Suprapubic skin (tissue), 4 donors: ENCODE measurements around the gene UBAC1. TPM values are rescaled to one million over a fixed set of nuclear protein-coding genes. Genes with fewer than 3 reads are reported as not detected.
A peak's percentile ranks its signal among the peaks of the same experiment; 100 is the strongest.

Experiments
- DNase-seq, 2 donors: peaks; one replicate each; pipeline ENCODE4 v3.0.0-alpha.2; 2019; ENCODE audit warnings: low spot score in 2 of 2
- H3K27ac ChIP-seq: fragments of 200-600 bp; sonication (generic); one replicate; pipeline ENCODE4 v1.5.1; 2019
- H3K27me3 ChIP-seq: fragments of 200-600 bp; sonication (generic); one replicate; pipeline ENCODE4 v1.5.1; 2019
- H3K36me3 ChIP-seq: fragments of 200-600 bp; sonication (generic); one replicate; pipeline ENCODE4 v1.5.1; 2019
- H3K4me1 ChIP-seq: fragments of 200-600 bp; sonication (generic); one replicate; pipeline ENCODE4 v1.5.1; 2019
- H3K4me3 ChIP-seq: fragments of 200-600 bp; sonication (generic); one replicate; pipeline ENCODE4 v1.5.1; 2019; ENCODE audit warnings: mild to moderate bottlenecking
- H3K9me3 ChIP-seq: fragments of 200-600 bp; sonication (generic); one replicate; pipeline ENCODE4 v1.5.1; 2019
- EP300 ChIP-seq: sonication (generic); formaldehyde crosslinking; IDR thresholded peaks from one replicate; pipeline ENCODE4 v1.6.1; 2017; ENCODE audit warnings: antibody characterized with exemption
- POLR2A ChIP-seq, 2 donors: fragments of 450-650 bp; IDR thresholded peaks; one replicate each; pipeline ENCODE4 v1.6.1; 2017; ENCODE audit warnings: antibody characterized with exemption in 2 of 2, mild to moderate bottlenecking in 2 of 2, moderate library complexity in 2 of 2
- POLR2AphosphoS5 ChIP-seq, 3 donors: sonication (generic); formaldehyde crosslinking; IDR thresholded peaks; one replicate each; pipeline ENCODE4 v1.6.1; 2017; ENCODE audit warnings: antibody characterized with exemption in 3 of 3
- WGBS: methylation state at CpG from one replicate; pipeline ENCODE4 v1.1.5; 2018; 5-methylcytosine and 5-hydroxymethylcytosine counted together
- total RNA-seq, 4 donors: library from RNA; depleted of rRNA; stranded (reverse); fragments of >200 nt; gene quantifications; one replicate each; pipeline ENCODE4 v1.1.0, GENCODE V29; 2016
- TF ChIP-seq, protein P1 (sequence below), 2 donors: fragments of 200-600 bp in 1 of 2; fragments of 450-650 bp in 1 of 2; sonication (generic) in 1 of 2; IDR thresholded peaks; one replicate each; pipeline ENCODE4 v1.5.1; 2016 to 2019; ENCODE audit warnings: antibody characterized with exemption in 2 of 2, mild to moderate bottlenecking in 1 of 2, moderate library complexity in 1 of 2

UBAC1 gene
- total RNA-seq, 4 donors from 2014 or later, result 68.2 to 94.5 (median 83.8) TPM

DNA sequence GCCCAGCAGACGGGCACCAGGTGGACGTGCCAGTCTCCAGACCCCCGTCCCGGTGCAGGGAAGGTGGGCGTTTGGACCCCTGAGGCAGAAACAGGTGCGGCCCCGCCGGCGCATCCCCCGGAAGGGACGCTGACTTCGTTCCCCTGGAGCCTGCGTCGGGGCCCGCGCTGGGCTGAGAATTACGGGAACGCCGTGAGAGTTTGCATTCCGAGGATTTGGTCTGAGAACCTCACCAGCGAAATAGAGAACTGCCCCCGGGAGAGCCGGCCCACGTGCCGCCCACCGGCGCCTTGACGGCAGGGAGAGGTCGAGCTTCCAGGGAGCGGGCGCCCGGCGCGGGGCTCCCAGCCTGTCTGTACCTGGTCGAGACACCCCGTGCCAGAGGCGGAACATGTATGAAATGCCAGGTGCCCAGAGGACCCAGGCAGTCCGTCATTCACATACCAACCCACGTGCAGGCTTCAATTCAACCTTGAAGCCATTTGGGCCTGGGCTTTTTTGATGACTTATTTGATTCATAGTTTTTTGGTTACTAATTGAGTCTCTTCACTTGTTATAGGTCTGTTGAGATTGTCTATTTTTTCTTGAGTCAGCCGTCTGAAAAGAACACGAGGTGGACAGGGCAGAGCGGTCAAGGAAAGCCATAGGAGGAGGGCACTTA, 53.0 kb downstream of the UBAC1 start:
- TF ChIP-seq EP300 (no peak), POLR2AphosphoS5 (IDR thresholded peaks at IDR 0.05) (no peak), POLR2A (IDR thresholded peaks at IDR 0.05) (no peak)
- TF ChIP-seq, protein P1, sequence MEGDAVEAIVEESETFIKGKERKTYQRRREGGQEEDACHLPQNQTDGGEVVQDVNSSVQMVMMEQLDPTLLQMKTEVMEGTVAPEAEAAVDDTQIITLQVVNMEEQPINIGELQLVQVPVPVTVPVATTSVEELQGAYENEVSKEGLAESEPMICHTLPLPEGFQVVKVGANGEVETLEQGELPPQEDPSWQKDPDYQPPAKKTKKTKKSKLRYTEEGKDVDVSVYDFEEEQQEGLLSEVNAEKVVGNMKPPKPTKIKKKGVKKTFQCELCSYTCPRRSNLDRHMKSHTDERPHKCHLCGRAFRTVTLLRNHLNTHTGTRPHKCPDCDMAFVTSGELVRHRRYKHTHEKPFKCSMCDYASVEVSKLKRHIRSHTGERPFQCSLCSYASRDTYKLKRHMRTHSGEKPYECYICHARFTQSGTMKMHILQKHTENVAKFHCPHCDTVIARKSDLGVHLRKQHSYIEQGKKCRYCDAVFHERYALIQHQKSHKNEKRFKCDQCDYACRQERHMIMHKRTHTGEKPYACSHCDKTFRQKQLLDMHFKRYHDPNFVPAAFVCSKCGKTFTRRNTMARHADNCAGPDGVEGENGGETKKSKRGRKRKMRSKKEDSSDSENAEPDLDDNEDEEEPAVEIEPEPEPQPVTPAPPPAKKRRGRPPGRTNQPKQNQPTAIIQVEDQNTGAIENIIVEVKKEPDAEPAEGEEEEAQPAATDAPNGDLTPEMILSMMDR (IDR thresholded peaks at IDR 0.05), result no peak
- 18% methylated on average over 19 of the region's 42 CpGs for WGBS
- no peaks in the 10 kb centered on the region for H3K9me3 ChIP-seq
- DNase-seq, result peak in 1 of 2 donors; percentile 78
- H3K36me3 ChIP-seq, result peaks cover 24% of the 10 kb centered on the region
- peak overlapping the region; percentile 67 for H3K27ac ChIP-seq
- H3K4me1 ChIP-seq, result peaks cover 51% of the 10 kb centered on the region
- H3K4me3 ChIP-seq, result peak overlapping the region; percentile 81
- no peaks in the 10 kb centered on the region for H3K27me3 ChIP-seq

DNA sequence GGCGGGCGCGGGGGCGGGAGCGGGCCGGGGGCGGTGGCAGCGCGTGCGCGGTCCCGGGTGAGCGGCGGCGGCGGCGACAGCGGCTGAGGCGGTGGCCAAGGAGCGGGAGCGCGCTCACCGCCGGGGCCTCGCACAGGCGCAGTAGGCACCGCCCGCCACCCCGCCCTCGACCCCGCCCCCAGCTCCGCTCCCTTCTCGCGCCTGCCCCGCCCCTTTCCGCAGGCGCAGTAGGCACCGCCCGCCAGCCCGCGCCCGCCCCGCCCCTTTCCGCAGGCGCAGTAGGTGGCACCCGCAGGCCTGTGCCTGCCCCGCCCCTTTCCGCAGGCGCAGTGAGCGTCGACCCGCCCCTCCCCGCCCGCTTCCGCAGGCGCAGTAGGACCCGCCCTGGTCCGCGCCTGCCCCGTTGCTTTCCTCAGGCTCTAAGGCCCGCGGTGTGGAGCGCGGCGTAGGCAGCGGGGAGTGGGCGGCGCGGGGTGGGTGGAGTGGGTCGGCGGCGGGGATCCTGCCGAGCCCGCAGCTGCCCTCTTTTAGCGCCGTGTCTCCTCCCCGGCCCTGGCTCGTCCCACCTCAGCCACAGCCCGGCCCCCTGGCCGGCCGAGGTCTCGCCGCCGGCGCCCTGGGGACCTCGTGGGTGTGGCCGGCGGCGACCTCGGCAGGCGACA, 53.6 kb downstream of the UBAC1 start, which contains the start of gene CAMSAP1:
Gene CAMSAP1, minus strand, starts transcription at position 116 of the 662 bp plus-strand sequence. CDS start 387 bp downstream, outside the sequence.
- no peaks in the 10 kb centered on the region for H3K27me3 ChIP-seq
- H3K4me3 ChIP-seq, result peak within 1 kb of the TSS; percentile 81
- peaks cover 58% of the 10 kb centered on the region for H3K4me1 ChIP-seq
- peak; percentile 94 to 95 for DNase-seq
- H3K36me3 ChIP-seq, result peaks cover 19% of the 10 kb centered on the region
- H3K9me3 ChIP-seq, result no peaks in the 10 kb centered on the region
- TF ChIP-seq, protein P1 (IDR thresholded peaks at IDR 0.05), result no peak
- no peak for TF ChIP-seq EP300
- TF ChIP-seq POLR2A (IDR thresholded peaks at IDR 0.05), result no peak
- no peak for TF ChIP-seq POLR2AphosphoS5 (IDR thresholded peaks at IDR 0.05)
- H3K27ac ChIP-seq, result peak within 1 kb of the TSS; percentile 83
- 0% methylated on average over 4 of the region's 91 CpGs for WGBS

DNA sequence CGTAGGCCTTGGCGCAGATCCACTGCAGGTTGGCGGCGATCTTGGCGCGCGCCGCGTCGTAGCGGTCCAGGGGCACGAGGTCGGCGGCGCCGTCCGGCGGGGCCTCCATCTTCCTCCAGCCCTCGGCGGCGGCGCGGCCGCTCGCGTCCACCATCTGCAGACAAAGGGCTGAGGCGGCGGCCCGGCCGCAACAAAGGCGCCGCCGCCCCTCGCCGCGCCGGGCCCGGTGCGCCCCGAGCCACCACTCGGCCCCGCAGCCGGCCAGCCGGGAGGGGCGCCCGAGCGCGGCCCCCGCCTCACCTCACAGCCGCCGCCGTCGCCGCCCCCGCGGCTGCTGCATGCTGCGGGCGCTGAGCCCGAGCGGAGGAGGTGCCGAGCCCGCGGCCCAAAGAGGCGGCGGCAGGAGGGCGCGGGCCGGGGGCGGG, 54.2 kb downstream of the UBAC1 start:
- H3K4me1 ChIP-seq, result peaks cover 62% of the 10 kb centered on the region
- peak in 1 of 2 donors; percentile 58 for DNase-seq

DNA sequence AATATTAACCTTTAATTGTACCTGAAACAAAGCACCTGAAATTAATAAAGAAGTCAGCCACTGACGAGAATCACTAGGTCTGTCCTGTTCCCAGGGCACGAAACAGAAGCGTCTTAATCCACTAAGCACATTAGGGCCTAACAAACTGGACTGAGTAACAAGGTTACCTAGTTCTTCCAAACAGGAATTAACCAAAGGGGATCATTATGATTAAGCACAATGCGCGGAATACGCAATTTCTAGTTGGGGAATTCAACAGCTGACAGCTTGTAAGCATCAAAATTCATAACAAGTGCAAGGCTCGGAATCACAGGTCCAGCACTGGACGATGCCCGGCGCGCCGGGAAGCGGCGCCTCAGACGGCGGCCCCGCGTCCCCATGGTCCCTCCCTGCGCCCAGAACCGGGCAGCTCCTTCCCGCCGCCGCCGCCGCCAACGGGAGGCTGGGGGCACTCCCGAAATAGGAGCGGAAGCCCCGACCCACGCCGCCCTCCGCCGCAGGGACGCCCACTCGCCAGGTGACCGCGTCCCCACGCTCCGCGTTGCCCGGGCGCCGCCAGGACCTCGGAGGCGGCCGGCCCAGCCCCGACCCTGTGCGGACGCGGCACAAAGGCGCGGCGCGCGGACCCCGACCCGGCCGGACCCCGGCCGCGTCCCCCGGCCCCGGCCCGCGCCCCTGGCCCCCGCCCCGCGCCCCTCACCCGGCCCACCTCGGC, 54.7 kb downstream of the UBAC1 start:
- peak overlapping the region; percentile 83 for H3K27ac ChIP-seq
- peaks cover 64% of the 10 kb centered on the region for H3K4me1 ChIP-seq
- DNase-seq, result peak in 1 of 2 donors; percentile 65
- TF ChIP-seq EP300 (no peak), POLR2A (IDR thresholded peaks at IDR 0.05) (no peak), POLR2AphosphoS5 (IDR thresholded peaks at IDR 0.05) (no peak)
- TF ChIP-seq, protein P1 (IDR thresholded peaks at IDR 0.05), result no peak
- H3K4me3 ChIP-seq, result peak overlapping the region; percentile 81
- WGBS, result 3% methylated on average over 25 of the region's 70 CpGs
- no peaks in the 10 kb centered on the region for H3K9me3 ChIP-seq
- H3K27me3 ChIP-seq, result no peaks in the 10 kb centered on the region
- H3K36me3 ChIP-seq, result peaks cover 8% of the 10 kb centered on the region

More for the DNA sequence above, 54.2 kb downstream of the UBAC1 start:
- no CpG with 5 or more reads among the region's 69 CpGs for WGBS
- H3K27ac ChIP-seq, result peak overlapping the region; percentile 83
- peak overlapping the region; percentile 81 for H3K4me3 ChIP-seq
- TF ChIP-seq, protein P1 (IDR thresholded peaks at IDR 0.05), result no peak
- TF ChIP-seq EP300 (no peak), POLR2AphosphoS5 (IDR thresholded peaks at IDR 0.05) (no peak), POLR2A (IDR thresholded peaks at IDR 0.05) (no peak)
- no peaks in the 10 kb centered on the region for H3K27me3 ChIP-seq
- peaks cover 14% of the 10 kb centered on the region for H3K36me3 ChIP-seq
- H3K9me3 ChIP-seq, result no peaks in the 10 kb centered on the region
